Fibroblast of lung (primary cell): ENCODE measurements around the gene GLDC. TPM values are rescaled to one million over a fixed set of nuclear protein-coding genes. Genes with fewer than 3 reads are reported as not detected.

ENCODE experiments used
- DNase-seq, 2 donors: peaks; one replicate each; pipeline versions ENCODE4 v3.0.0 to v3.0.0-alpha.2; 2010; ENCODE audit warnings: low read depth in 2 of 2
- H2AFZ ChIP-seq: 2 replicates; pipeline ENCODE4 v1.5.1; 2012; ENCODE audit warnings: low read length, control low read depth, inconsistent platforms
- H3K27ac ChIP-seq: 2 replicates; pipeline ENCODE4 v1.5.1; 2011; ENCODE audit warnings: low read length, control low read depth; ENCODE audit not compliant: insufficient read depth
- H3K27me3 ChIP-seq: 2 replicates; pipeline ENCODE4 v1.5.1; 2011; ENCODE audit warnings: mild to moderate bottlenecking, low read length; ENCODE audit not compliant: control insufficient read depth, insufficient read depth
- H3K36me3 ChIP-seq: 2 replicates; pipeline ENCODE4 v1.5.1; 2011; ENCODE audit warnings: low read length; ENCODE audit not compliant: control insufficient read depth, insufficient read depth
- H3K4me1 ChIP-seq: 2 replicates; pipeline ENCODE4 v1.5.1; 2011; ENCODE audit warnings: low read length; ENCODE audit not compliant: control insufficient read depth, insufficient read depth; ENCODE audit errors: extremely low read depth
- H3K4me2 ChIP-seq: 2 replicates; pipeline ENCODE4 v1.5.1; 2011; ENCODE audit warnings: low read length, control low read depth; ENCODE audit not compliant: insufficient read depth; ENCODE audit errors: extremely low read depth
- H3K4me3 ChIP-seq, 4 experiments: fragments of 200-600 bp in 1 of 4; sonication (generic) in 1 of 4; replicated peaks in 1 of 4; 2 replicates each; pipeline ENCODE4 v1.5.1; 2011 to 2016; ENCODE audit warnings: low read length in 4 of 4, low read depth in 3 of 4, mild to moderate bottlenecking in 3 of 4, control low read depth in 2 of 4, inconsistent platforms in 1 of 4, mixed read lengths in 1 of 4; ENCODE audit not compliant: insufficient read depth in 1 of 4; ENCODE audit errors: control extremely low read depth in 1 of 4
- H3K79me2 ChIP-seq: 2 replicates; pipeline ENCODE4 v1.5.1; 2012; ENCODE audit warnings: mild to moderate bottlenecking, low read length, inconsistent platforms; ENCODE audit not compliant: control insufficient read depth, insufficient read depth
- H3K9ac ChIP-seq: 2 replicates; pipeline ENCODE4 v1.5.1; 2011; ENCODE audit warnings: mild to moderate bottlenecking, low read length, control low read depth; ENCODE audit not compliant: insufficient read depth
- H3K9me3 ChIP-seq: 2 replicates; pipeline ENCODE4 v1.5.1; 2012; ENCODE audit warnings: low read depth, low read length; ENCODE audit not compliant: control insufficient read depth, insufficient read depth
- H4K20me1 ChIP-seq: 2 replicates; pipeline ENCODE4 v1.5.1; 2011; ENCODE audit warnings: low read length; ENCODE audit not compliant: control insufficient read depth, insufficient read depth; ENCODE audit errors: extremely low read depth
- CTCF ChIP-seq, 2 donors: IDR thresholded peaks in 1 of 2; conservative IDR thresholded peaks in 1 of 2; 1 replicate in 1 of 2; 2 replicates in 1 of 2; pipeline ENCODE4 v1.5.1; 2011 to 2012; ENCODE audit warnings: low read length in 2 of 2, control low read depth in 1 of 2, inconsistent platforms in 1 of 2, low read depth in 1 of 2, mild to moderate bottlenecking in 1 of 2
- EZH2 ChIP-seq: IDR thresholded peaks from 2 replicates; pipeline ENCODE4 v1.5.1; 2012; ENCODE audit warnings: low read length, control low read depth, mild to moderate bottlenecking; ENCODE audit errors: missing control alignments
- polyA plus RNA-seq, 2 donors: library from polyadenylated mRNA; depleted of rRNA in 1 of 2; stranded (reverse) in 1 of 2; unstranded in 1 of 2; fragments of >200 nt; gene quantifications; 2 replicates each; pipeline ENCODE4 v1.2.1, GENCODE V29; 2011 to 2012; ENCODE audit warnings: missing spikeins in 1 of 2
- total RNA-seq: library from RNA; depleted of rRNA; stranded (reverse); fragments of >200 nt; gene quantifications from 2 replicates; pipeline ENCODE4 v1.2.1, GENCODE V29; 2014

The GLDC gene
- total and polyA plus RNA-seq, 2 donors (not counting 1 experiment from before 2014, with no cell fraction given), result 0.45 to 0.83 TPM

GRCh38 chr9:6633378-6633777 is 12.2 kb downstream of the GLDC start:
- Histone ChIP-seq H3K36me3 (no peaks in the 10 kb centered on the region), H4K20me1 (no peaks in the 10 kb centered on the region), H3K27me3 (no peaks in the 10 kb centered on the region), H3K27ac (no peak overlapping the region), H3K79me2 (no peaks in the 10 kb centered on the region), H2AFZ (no peak overlapping the region), H3K4me3 (no peak overlapping the region), H3K9ac (no peak overlapping the region), H3K9me3 (no peaks in the 10 kb centered on the region), H3K4me1 (no peaks in the 10 kb centered on the region), H3K4me2 (no peak overlapping the region)
- TF ChIP-seq EZH2 (no peak), CTCF (conservative IDR thresholded peaks at IDR 0.05 in 1 of 2, IDR thresholded peaks at IDR 0.05 in 1 of 2; ENCODE audit: low read depth in 1 of 2, low read length in 2 of 2) (no peak)
- DNase-seq, result no peak

GRCh38 chr9:6632516-6633183 is 12.9 kb downstream of the GLDC start:
- Histone ChIP-seq H3K4me2 (no peak overlapping the region), H3K9ac (no peak overlapping the region), H2AFZ (no peak overlapping the region), H4K20me1 (no peaks in the 10 kb centered on the region), H3K79me2 (no peaks in the 10 kb centered on the region), H3K9me3 (no peaks in the 10 kb centered on the region), H3K4me3 (no peak overlapping the region), H3K36me3 (no peaks in the 10 kb centered on the region), H3K27me3 (no peaks in the 10 kb centered on the region), H3K27ac (no peak overlapping the region), H3K4me1 (no peaks in the 10 kb centered on the region)
- no peak for DNase-seq
- no peak for TF ChIP-seq EZH2

GRCh38 chr9:6631207-6631512 is 14.4 kb downstream of the GLDC start:
- H4K20me1 ChIP-seq, result no peaks in the 10 kb centered on the region
- no peaks in the 10 kb centered on the region for H3K9me3 ChIP-seq
- no peak overlapping the region for H3K9ac ChIP-seq

More at GRCh38 chr9:6631207-6631512, 14.4 kb downstream of the GLDC start:
- Histone ChIP-seq H3K79me2 (no peaks in the 10 kb centered on the region), H3K4me1 (no peaks in the 10 kb centered on the region), H3K4me3 (no peak overlapping the region), H2AFZ (no peak overlapping the region), H3K27me3 (no peaks in the 10 kb centered on the region), H3K4me2 (no peak overlapping the region), H3K36me3 (no peaks in the 10 kb centered on the region), H3K27ac (no peak overlapping the region)
- DNase-seq, result no peak
- TF ChIP-seq CTCF (conservative IDR thresholded peaks at IDR 0.05 in 1 of 2, IDR thresholded peaks at IDR 0.05 in 1 of 2; ENCODE audit: low read depth in 1 of 2, low read length in 2 of 2), result no peak
- TF ChIP-seq EZH2, result no peak
